Measurements from ENCODE around the gene PSMD2. TPM values are rescaled to one million over a fixed set of nuclear protein-coding genes. Genes with fewer than 3 reads are reported as not detected.
A peak's percentile ranks its signal among the peaks of the same experiment; 100 is the strongest.

Gene PSMD2
- total RNA-seq, 1 experiment from 2014 or later: 536 TPM

DNA sequence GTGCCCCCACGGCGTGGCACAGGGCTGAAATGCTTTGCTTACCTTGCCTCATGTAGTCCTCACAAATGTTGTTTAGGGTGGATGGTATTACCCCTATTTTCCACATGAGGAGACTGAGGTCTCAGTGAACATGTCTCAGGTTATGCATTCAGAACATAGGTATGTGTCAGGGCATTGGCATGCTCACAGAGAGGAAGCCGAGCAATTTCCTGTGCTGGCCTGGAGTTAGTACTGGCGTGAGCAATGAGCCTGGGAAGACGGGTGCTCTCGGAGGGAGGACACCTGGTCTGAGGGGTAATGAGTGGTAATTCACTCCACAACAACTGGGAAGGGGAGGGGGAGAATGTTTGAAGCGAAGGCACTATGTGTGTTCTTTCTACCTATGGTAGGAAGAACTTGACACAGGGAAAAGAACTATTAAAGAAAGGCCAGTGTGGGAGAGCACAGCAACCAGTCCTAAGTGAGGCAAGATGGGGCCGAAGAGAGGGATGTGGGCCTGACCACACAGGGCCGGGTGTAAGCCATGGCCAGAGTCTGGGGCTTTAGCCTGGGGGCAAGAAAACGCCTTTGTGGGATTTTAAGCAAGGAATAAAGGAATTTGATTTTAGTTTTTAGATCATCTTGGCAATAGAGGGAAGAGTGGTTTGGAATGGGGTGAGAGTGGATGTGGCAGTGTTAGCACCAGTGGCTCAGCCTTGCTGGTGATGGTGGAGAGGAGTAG lies 33.5 kb downstream of the PSMD2 start:
- ATAC-seq (peak; percentile 5; the same call in 1 of the 2 replicates), DNase-seq (ENCODE audit: low read depth, low spot score) (peak; percentile 88)
- no peaks in the 10 kb centered on the region for H3K9me3 ChIP-seq (ENCODE audit: control insufficient read depth, insufficient read depth, low read depth, low read length)
- H3K27ac ChIP-seq (ENCODE audit: low read length): peak overlapping the region; percentile 60
- no peak for TF ChIP-seq TCF7L2 (IDR thresholded peaks at IDR 0.05; ENCODE audit: low read depth, low read length)
- no peak for TF ChIP-seq POLR2AphosphoS5 (IDR thresholded peaks at IDR 0.05; ENCODE audit: low read depth, low read length)
- TF ChIP-seq, protein P1, sequence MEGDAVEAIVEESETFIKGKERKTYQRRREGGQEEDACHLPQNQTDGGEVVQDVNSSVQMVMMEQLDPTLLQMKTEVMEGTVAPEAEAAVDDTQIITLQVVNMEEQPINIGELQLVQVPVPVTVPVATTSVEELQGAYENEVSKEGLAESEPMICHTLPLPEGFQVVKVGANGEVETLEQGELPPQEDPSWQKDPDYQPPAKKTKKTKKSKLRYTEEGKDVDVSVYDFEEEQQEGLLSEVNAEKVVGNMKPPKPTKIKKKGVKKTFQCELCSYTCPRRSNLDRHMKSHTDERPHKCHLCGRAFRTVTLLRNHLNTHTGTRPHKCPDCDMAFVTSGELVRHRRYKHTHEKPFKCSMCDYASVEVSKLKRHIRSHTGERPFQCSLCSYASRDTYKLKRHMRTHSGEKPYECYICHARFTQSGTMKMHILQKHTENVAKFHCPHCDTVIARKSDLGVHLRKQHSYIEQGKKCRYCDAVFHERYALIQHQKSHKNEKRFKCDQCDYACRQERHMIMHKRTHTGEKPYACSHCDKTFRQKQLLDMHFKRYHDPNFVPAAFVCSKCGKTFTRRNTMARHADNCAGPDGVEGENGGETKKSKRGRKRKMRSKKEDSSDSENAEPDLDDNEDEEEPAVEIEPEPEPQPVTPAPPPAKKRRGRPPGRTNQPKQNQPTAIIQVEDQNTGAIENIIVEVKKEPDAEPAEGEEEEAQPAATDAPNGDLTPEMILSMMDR (IDR thresholded peaks at IDR 0.05): no peak
- TF ChIP-seq, protein P2, sequence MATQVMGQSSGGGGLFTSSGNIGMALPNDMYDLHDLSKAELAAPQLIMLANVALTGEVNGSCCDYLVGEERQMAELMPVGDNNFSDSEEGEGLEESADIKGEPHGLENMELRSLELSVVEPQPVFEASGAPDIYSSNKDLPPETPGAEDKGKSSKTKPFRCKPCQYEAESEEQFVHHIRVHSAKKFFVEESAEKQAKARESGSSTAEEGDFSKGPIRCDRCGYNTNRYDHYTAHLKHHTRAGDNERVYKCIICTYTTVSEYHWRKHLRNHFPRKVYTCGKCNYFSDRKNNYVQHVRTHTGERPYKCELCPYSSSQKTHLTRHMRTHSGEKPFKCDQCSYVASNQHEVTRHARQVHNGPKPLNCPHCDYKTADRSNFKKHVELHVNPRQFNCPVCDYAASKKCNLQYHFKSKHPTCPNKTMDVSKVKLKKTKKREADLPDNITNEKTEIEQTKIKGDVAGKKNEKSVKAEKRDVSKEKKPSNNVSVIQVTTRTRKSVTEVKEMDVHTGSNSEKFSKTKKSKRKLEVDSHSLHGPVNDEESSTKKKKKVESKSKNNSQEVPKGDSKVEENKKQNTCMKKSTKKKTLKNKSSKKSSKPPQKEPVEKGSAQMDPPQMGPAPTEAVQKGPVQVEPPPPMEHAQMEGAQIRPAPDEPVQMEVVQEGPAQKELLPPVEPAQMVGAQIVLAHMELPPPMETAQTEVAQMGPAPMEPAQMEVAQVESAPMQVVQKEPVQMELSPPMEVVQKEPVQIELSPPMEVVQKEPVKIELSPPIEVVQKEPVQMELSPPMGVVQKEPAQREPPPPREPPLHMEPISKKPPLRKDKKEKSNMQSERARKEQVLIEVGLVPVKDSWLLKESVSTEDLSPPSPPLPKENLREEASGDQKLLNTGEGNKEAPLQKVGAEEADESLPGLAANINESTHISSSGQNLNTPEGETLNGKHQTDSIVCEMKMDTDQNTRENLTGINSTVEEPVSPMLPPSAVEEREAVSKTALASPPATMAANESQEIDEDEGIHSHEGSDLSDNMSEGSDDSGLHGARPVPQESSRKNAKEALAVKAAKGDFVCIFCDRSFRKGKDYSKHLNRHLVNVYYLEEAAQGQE (IDR thresholded peaks at IDR 0.05; ENCODE audit: insufficient read depth in 1 of 2, low read depth in 2 of 2, low read length in 1 of 2): no peak
- TF ChIP-seq SIN3A (IDR thresholded peaks at IDR 0.05; ENCODE audit: borderline replicate concordance, insufficient read depth, low read depth, low read length): no peak
- H3K36me3 ChIP-seq (ENCODE audit: control insufficient read depth, insufficient read depth, low read length): peaks cover 25% of the 10 kb centered on the region; the same call in 1 of the 2 replicates
- intact Hi-C loops (cut with micrococcal nuclease; ENCODE audit: unreplicated experiment) (no loop called here), in situ Hi-C loops (cut with HindIII; ENCODE audit: low pct_unique_long_range_greater_than_20kb, low sequenced_read_pairs) (no loop called here)
- ChIA-PET POLR2A (no interaction called here), CTCF (no interaction called here)
- H3K4me3 ChIP-seq (ENCODE audit: low read depth in 2 of 2, low read length in 2 of 2): no peak overlapping the region
- BruUV-seq (replicated peaks): no TSS peak
- no peaks in the 10 kb centered on the region for H3K27me3 ChIP-seq (ENCODE audit: control insufficient read depth, insufficient read depth, low read length)
- peaks cover 58% of the 10 kb centered on the region for H3K4me1 ChIP-seq (ENCODE audit: control insufficient read depth, insufficient read depth, low read length)

DNA sequence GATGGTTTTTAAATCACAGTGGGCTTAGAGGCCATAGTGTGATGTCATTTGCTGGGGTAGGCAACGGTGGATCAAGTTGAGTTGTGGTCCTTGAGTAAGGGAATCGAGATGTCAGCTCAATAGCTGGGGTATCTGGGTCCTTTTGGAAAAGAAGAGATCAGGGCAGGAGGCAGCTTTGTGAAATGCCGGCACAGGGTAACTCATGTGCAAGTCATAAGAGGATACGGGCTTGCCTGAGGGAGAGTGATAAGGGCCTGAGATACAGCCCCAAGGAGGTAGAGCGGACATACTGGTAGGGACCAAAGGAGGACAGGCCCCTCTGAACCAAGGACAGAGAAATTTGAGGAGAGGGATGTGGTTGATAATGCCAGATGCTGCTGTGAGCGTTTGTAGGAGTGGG lies 34.1 kb downstream of the PSMD2 start:
- Histone ChIP-seq H3K4me3 (ENCODE audit: low read depth in 2 of 2, low read length in 2 of 2) (no peak overlapping the region), H3K27ac (ENCODE audit: low read length) (peak overlapping the region; percentile 60), H3K36me3 (ENCODE audit: control insufficient read depth, insufficient read depth, low read length) (peaks cover 20% of the 10 kb centered on the region; the same call in 1 of the 2 replicates), H3K27me3 (ENCODE audit: control insufficient read depth, insufficient read depth, low read length) (no peaks in the 10 kb centered on the region), H3K4me1 (ENCODE audit: control insufficient read depth, insufficient read depth, low read length) (peaks cover 58% of the 10 kb centered on the region), H3K9me3 (ENCODE audit: control insufficient read depth, insufficient read depth, low read depth, low read length) (no peaks in the 10 kb centered on the region)
- BruUV-seq (replicated peaks): TSS peak; percentile 62
- ChIA-PET CTCF (no interaction called here), POLR2A (no interaction called here)
- intact Hi-C loops (cut with micrococcal nuclease; ENCODE audit: unreplicated experiment) (no loop called here), in situ Hi-C loops (cut with HindIII; ENCODE audit: low pct_unique_long_range_greater_than_20kb, low sequenced_read_pairs) (no loop called here)
- TF ChIP-seq, protein P2 (IDR thresholded peaks at IDR 0.05; ENCODE audit: insufficient read depth in 1 of 2, low read depth in 2 of 2, low read length in 1 of 2): no peak
- TF ChIP-seq SIN3A (IDR thresholded peaks at IDR 0.05; ENCODE audit: borderline replicate concordance, insufficient read depth, low read depth, low read length) (no peak), TCF7L2 (IDR thresholded peaks at IDR 0.05; ENCODE audit: low read depth, low read length) (no peak), POLR2AphosphoS5 (IDR thresholded peaks at IDR 0.05; ENCODE audit: low read depth, low read length) (no peak)
- TF ChIP-seq, protein P1 (IDR thresholded peaks at IDR 0.05): no peak
- no peak for DNase-seq (ENCODE audit: low read depth, low spot score)
- no peak for ATAC-seq

Measured in Panc1 (cell line).